SK-N-SH treated with all-trans-retinoic acid at 6 μM for 48 hours (cell line): ENCODE results near the gene TSEN34.

Experiments used
- ARNTL ChIP-seq: fragments of 450-650 bp; formaldehyde crosslinking; IDR thresholded peaks from 2 replicates; pipeline ENCODE4 v1.5.0; 2020; ENCODE audit warnings: low read depth, mild to moderate bottlenecking, moderate library complexity, borderline replicate concordance
- BACH2 ChIP-seq: fragments of 250-450 bp; sonication (Bioruptor Pico); IDR thresholded peaks from 2 replicates; pipeline ENCODE4 v1.9.0; 2021; ENCODE audit warnings: mild to moderate bottlenecking, borderline replicate concordance
- CSDC2 ChIP-seq: fragments of 250-450 bp; sonication (Bioruptor Pico); IDR thresholded peaks from 2 replicates; pipeline ENCODE4 v1.5.0; 2020; ENCODE audit warnings: mild to moderate bottlenecking, moderate library complexity
- GLIS3 ChIP-seq: fragments of 250-450 bp; sonication (Bioruptor Pico); IDR thresholded peaks from 2 replicates; pipeline ENCODE4 v1.5.0; 2020; ENCODE audit warnings: mild to moderate bottlenecking, moderate library complexity
- PPARA ChIP-seq: fragments of 250-450 bp; sonication (Bioruptor Pico); IDR thresholded peaks from 2 replicates; pipeline ENCODE4 v1.5.0; 2020; ENCODE audit warnings: mild to moderate bottlenecking, borderline replicate concordance
- SNAI2 ChIP-seq: fragments of 250-450 bp; sonication (Bioruptor Pico); IDR thresholded peaks from 2 replicates; pipeline ENCODE4 v1.5.0; 2020; ENCODE audit warnings: mild to moderate bottlenecking, moderate library complexity
- TCF4 ChIP-seq: fragments of 250-450 bp; sonication (Bioruptor Pico); IDR thresholded peaks from 2 replicates; pipeline ENCODE4 v1.8.0; 2021; ENCODE audit warnings: mild to moderate bottlenecking, moderate library complexity, borderline replicate concordance
- ZFP30 ChIP-seq: fragments of 450-650 bp; formaldehyde crosslinking; IDR thresholded peaks from 2 replicates; pipeline ENCODE4 v1.5.0; 2022; ENCODE audit warnings: mild to moderate bottlenecking, moderate library complexity
- ZNF565 ChIP-seq: fragments of 450-650 bp; formaldehyde crosslinking; conservative IDR thresholded peaks from 2 replicates; pipeline ENCODE4 v1.5.0; 2020; ENCODE audit warnings: low read depth, mild to moderate bottlenecking, moderate library complexity
- TF ChIP-seq, protein P1 (sequence below): fragments of 250-450 bp; sonication (Bioruptor Pico); IDR thresholded peaks from 2 replicates; pipeline ENCODE4 v1.8.0; 2021; ENCODE audit warnings: low read depth, mild to moderate bottlenecking, moderate library complexity, borderline replicate concordance
- TF ChIP-seq, protein P2 (sequence below): fragments of 250-450 bp; sonication (Bioruptor Pico); IDR thresholded peaks from 2 replicates; pipeline ENCODE4 v1.5.1; 2020; ENCODE audit warnings: low read depth, mild to moderate bottlenecking, moderate library complexity
- TF ChIP-seq, protein P3 (sequence below): fragments of 250-450 bp; sonication (Bioruptor Pico); IDR thresholded peaks from 2 replicates; pipeline ENCODE4 v1.8.0; 2020; ENCODE audit warnings: mild to moderate bottlenecking, moderate library complexity, borderline replicate concordance
- TF ChIP-seq, protein P4 (sequence below): fragments of 250-450 bp; sonication (Bioruptor Pico); IDR thresholded peaks from 2 replicates; pipeline ENCODE4 v1.5.0; 2020; ENCODE audit warnings: mild to moderate bottlenecking, moderate library complexity

DNA sequence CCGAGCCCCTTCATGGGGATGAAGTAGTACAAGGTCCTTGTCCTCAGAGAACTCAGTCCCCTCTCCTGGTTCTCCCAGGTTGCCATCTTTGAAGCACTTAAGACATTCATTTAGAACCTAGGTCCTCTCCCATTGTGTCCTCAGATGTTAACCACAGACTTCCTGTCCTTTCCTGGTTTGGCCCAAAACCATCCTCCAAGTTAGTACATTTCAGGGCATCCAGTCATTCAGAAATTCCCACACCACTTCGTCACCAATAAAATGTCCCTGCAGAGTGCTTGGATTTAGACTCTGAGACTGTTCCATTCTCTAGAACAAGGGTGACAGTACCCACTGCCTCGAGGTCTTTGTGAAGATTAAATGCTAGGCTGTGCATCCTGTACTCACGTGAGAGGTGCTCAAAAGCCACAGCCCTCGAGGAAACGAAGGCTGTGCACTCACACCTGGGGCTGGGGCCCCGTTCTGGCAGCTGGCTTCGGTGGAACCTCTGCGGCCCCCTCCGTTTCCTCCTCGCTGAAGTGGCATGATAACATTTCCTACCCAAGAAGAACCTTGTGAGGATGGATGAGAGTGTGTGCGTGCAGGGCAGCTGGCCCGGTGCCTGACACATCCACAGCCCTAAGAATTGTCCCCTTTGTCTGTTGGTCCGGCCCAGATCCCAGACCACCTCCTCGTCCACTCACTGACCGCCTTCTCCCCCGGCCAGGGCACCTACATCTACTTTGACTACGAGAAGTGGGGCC is 36.3 kb upstream of the TSEN34 start:
- TF ChIP-seq, protein P1, sequence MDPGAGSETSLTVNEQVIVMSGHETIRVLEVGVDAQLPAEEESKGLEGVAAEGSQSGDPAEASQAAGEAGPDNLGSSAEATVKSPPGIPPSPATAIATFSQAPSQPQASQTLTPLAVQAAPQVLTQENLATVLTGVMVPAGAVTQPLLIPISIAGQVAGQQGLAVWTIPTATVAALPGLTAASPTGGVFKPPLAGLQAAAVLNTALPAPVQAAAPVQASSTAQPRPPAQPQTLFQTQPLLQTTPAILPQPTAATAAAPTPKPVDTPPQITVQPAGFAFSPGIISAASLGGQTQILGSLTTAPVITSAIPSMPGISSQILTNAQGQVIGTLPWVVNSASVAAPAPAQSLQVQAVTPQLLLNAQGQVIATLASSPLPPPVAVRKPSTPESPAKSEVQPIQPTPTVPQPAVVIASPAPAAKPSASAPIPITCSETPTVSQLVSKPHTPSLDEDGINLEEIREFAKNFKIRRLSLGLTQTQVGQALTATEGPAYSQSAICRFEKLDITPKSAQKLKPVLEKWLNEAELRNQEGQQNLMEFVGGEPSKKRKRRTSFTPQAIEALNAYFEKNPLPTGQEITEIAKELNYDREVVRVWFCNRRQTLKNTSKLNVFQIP (CRISPR knock-in tag), result no peak
- no peak for TF ChIP-seq TCF4
- TF ChIP-seq GLIS3, result no peak
- no peak for TF ChIP-seq ZFP30 (CRISPR knock-in tag)
- TF ChIP-seq CSDC2 (CRISPR knock-in tag), result no peak
- TF ChIP-seq, protein P2, sequence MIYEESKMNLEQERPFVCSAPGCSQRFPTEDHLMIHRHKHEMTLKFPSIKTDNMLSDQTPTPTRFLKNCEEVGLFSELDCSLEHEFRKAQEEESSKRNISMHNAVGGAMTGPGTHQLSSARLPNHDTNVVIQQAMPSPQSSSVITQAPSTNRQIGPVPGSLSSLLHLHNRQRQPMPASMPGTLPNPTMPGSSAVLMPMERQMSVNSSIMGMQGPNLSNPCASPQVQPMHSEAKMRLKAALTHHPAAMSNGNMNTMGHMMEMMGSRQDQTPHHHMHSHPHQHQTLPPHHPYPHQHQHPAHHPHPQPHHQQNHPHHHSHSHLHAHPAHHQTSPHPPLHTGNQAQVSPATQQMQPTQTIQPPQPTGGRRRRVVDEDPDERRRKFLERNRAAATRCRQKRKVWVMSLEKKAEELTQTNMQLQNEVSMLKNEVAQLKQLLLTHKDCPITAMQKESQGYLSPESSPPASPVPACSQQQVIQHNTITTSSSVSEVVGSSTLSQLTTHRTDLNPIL (CRISPR knock-in tag), result no peak
- TF ChIP-seq ARNTL (CRISPR knock-in tag), result no peak
- TF ChIP-seq, protein P3, sequence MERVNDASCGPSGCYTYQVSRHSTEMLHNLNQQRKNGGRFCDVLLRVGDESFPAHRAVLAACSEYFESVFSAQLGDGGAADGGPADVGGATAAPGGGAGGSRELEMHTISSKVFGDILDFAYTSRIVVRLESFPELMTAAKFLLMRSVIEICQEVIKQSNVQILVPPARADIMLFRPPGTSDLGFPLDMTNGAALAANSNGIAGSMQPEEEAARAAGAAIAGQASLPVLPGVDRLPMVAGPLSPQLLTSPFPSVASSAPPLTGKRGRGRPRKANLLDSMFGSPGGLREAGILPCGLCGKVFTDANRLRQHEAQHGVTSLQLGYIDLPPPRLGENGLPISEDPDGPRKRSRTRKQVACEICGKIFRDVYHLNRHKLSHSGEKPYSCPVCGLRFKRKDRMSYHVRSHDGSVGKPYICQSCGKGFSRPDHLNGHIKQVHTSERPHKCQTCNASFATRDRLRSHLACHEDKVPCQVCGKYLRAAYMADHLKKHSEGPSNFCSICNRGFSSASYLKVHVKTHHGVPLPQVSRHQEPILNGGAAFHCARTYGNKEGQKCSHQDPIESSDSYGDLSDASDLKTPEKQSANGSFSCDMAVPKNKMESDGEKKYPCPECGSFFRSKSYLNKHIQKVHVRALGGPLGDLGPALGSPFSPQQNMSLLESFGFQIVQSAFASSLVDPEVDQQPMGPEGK (CRISPR knock-in tag), result no peak
- TF ChIP-seq, protein P4, sequence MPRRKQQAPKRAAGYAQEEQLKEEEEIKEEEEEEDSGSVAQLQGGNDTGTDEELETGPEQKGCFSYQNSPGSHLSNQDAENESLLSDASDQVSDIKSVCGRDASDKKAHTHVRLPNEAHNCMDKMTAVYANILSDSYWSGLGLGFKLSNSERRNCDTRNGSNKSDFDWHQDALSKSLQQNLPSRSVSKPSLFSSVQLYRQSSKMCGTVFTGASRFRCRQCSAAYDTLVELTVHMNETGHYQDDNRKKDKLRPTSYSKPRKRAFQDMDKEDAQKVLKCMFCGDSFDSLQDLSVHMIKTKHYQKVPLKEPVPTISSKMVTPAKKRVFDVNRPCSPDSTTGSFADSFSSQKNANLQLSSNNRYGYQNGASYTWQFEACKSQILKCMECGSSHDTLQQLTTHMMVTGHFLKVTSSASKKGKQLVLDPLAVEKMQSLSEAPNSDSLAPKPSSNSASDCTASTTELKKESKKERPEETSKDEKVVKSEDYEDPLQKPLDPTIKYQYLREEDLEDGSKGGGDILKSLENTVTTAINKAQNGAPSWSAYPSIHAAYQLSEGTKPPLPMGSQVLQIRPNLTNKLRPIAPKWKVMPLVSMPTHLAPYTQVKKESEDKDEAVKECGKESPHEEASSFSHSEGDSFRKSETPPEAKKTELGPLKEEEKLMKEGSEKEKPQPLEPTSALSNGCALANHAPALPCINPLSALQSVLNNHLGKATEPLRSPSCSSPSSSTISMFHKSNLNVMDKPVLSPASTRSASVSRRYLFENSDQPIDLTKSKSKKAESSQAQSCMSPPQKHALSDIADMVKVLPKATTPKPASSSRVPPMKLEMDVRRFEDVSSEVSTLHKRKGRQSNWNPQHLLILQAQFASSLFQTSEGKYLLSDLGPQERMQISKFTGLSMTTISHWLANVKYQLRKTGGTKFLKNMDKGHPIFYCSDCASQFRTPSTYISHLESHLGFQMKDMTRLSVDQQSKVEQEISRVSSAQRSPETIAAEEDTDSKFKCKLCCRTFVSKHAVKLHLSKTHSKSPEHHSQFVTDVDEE (CRISPR knock-in tag), result no peak
- TF ChIP-seq PPARA (CRISPR knock-in tag), result no peak
- no peak for TF ChIP-seq ZNF565 (CRISPR knock-in tag)
- TF ChIP-seq SNAI2 (CRISPR knock-in tag), result no peak
- TF ChIP-seq BACH2 (CRISPR knock-in tag), result no peak
